Nephron progenitor cell (in vitro differentiated cells): ENCODE data around the gene FOXD1.
"Not testable (repeated sequence)": the region's sequence is repeated elsewhere in the genome, so short reads cannot be mapped to it uniquely, and the experiment has no call there.

Experiments
- DNase-seq: peaks from one replicate; pipeline ENCODE4 v3.0.0; 2021
- H3K27ac Mint-ChIP-seq: 2 replicates; pipeline ENCODE4 v1.8.0; 2021; ENCODE audit warnings: mild to moderate bottlenecking, moderate library complexity, mixed read lengths
- H3K27me3 Mint-ChIP-seq: 2 replicates; pipeline ENCODE4 v1.8.0; 2021; ENCODE audit warnings: mild to moderate bottlenecking, low read depth, mixed read lengths; ENCODE audit not compliant: poor library complexity
- H3K36me3 Mint-ChIP-seq: 2 replicates; pipeline ENCODE4 v1.8.0; 2021; ENCODE audit warnings: low read depth, mixed read lengths
- H3K4me1 Mint-ChIP-seq: 2 replicates; pipeline ENCODE4 v1.8.0; 2021; ENCODE audit warnings: mixed read lengths
- H3K4me3 Mint-ChIP-seq: 2 replicates; pipeline ENCODE4 v1.8.0; 2021; ENCODE audit warnings: mild to moderate bottlenecking, moderate library complexity, mixed read lengths
- H3K9me3 Mint-ChIP-seq: 2 replicates; pipeline ENCODE4 v1.8.0; 2021; ENCODE audit warnings: mild to moderate bottlenecking, moderate library complexity, mixed read lengths
- TF ChIP-seq, protein P1 (sequence below): fragments of 200-600 bp; sonication (generic); IDR thresholded peaks from 2 replicates; pipeline ENCODE4 v1.5.0; 2021; ENCODE audit warnings: antibody characterized with exemption

Gene FOXD1

DNA sequence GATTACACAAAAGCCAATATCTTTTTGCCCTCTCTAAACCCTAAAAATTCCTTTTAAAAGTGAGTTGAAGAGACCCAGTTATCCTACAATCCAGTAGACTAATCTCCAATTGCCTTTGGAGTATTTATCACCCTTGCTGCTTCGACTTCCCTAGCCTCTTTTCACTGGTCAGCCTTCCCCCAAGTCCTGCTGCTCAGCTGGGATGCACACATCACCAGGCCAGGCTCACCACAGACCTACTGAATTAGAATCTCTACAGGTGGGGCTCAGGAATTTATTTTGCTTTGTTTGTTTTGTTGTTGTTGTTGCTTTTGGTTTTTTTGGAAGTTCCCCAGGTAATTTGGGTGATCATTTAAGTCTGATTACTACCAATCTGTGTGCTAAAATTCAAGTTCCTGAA is 11.6 kb upstream of the FOXD1 start:
- Mint-ChIP-seq H3K4me1 (no peaks in the 10 kb centered on the region), H3K4me3 (no peak overlapping the region), H3K27me3 (peaks cover 17% of the 10 kb centered on the region), H3K36me3 (no peaks in the 10 kb centered on the region), H3K9me3 (no peaks in the 10 kb centered on the region), H3K27ac (no peak overlapping the region)
- TF ChIP-seq, protein P1, sequence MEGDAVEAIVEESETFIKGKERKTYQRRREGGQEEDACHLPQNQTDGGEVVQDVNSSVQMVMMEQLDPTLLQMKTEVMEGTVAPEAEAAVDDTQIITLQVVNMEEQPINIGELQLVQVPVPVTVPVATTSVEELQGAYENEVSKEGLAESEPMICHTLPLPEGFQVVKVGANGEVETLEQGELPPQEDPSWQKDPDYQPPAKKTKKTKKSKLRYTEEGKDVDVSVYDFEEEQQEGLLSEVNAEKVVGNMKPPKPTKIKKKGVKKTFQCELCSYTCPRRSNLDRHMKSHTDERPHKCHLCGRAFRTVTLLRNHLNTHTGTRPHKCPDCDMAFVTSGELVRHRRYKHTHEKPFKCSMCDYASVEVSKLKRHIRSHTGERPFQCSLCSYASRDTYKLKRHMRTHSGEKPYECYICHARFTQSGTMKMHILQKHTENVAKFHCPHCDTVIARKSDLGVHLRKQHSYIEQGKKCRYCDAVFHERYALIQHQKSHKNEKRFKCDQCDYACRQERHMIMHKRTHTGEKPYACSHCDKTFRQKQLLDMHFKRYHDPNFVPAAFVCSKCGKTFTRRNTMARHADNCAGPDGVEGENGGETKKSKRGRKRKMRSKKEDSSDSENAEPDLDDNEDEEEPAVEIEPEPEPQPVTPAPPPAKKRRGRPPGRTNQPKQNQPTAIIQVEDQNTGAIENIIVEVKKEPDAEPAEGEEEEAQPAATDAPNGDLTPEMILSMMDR = no peak
- no peak for DNase-seq

DNA sequence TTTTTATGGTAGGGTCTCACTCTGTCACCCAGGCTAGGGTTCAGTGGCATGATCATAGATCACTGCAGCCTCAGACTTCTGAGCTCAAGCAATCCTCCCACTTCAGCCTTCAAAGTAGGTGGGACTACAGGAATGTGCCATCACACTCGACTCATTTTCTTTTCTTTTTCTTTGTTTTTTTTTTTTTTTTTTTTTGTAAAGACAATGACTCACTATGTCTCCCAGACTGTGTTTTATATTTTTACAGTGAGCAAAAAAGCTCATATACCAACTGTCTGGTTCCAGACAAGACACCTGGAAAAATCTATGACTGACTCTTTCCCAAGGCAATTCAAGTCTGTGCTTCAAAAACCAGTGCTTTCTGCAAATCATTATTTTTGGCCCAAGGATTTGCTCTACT is 10.8 kb upstream of the FOXD1 start:
- no peaks in the 10 kb centered on the region for H3K4me1 Mint-ChIP-seq
- DNase-seq = no peak
- H3K27me3 Mint-ChIP-seq = peaks cover 19% of the 10 kb centered on the region
- H3K9me3 Mint-ChIP-seq = no peaks in the 10 kb centered on the region
- TF ChIP-seq, protein P1 = no peak
- H3K4me3 Mint-ChIP-seq = no peak overlapping the region
- H3K27ac Mint-ChIP-seq = no peak overlapping the region
- H3K36me3 Mint-ChIP-seq = no peaks in the 10 kb centered on the region

DNA sequence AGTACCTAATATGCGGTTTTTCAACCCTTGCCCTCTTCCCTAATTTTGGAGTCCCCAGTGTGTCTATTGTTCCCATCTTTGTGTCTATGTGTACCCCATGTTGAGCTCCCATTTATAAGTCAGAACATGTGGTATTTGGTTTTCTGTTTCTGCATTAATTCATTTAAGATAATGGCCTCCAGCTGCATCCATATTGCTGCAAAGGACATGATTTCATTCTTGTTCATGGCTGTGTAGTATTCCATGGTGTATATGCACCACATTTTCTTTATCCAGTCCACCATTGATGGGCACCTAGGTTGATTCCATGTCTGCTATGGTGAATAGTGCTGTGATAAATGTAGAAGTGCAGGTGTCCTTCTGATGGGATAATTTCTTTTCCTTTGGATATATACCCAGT is 7.9 kb upstream of the FOXD1 start:
- not testable (repeated sequence) for H3K27ac Mint-ChIP-seq, H3K4me1 Mint-ChIP-seq, H3K9me3 Mint-ChIP-seq, H3K36me3 Mint-ChIP-seq, DNase-seq, H3K4me3 Mint-ChIP-seq
- H3K27me3 Mint-ChIP-seq = peaks cover 44% of the 10 kb centered on the region

DNA sequence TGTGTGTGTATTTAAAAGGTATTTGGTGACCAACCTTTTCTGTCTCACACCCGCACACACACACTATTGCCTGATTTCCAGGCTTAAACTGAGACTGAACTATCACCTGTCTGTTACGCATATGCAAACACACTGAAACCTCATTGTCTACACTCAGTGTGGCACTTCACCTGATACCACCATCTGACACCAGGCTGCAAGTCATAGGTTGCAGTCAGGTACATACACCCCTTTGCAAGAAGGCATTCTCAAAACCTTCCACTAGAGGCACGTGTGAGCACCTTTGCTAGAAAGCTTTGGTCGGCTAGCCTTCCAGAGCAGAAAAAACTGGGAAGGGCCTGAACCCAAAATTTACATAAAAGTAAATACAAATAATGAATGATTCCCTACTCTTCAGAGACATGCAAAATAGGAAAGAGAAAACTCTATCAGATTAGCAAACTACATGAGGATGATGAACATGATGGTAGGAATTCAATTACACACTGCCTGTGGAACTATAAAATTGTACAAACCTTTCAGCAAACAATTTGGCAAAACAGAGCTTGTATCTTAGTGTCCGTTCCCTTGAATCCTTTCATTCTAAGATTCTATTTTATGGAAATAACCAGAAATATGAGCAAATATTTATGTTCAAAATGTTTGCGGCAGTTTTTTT is 5.9 kb upstream of the FOXD1 start:
- Mint-ChIP-seq H3K4me3 (no peak overlapping the region), H3K36me3 (no peaks in the 10 kb centered on the region), H3K9me3 (no peaks in the 10 kb centered on the region), H3K4me1 (peaks cover 9% of the 10 kb centered on the region), H3K27ac (no peak overlapping the region), H3K27me3 (peaks cover 54% of the 10 kb centered on the region)
- TF ChIP-seq, protein P1 = peak; percentile 82
- peak; percentile 68 for DNase-seq

DNA sequence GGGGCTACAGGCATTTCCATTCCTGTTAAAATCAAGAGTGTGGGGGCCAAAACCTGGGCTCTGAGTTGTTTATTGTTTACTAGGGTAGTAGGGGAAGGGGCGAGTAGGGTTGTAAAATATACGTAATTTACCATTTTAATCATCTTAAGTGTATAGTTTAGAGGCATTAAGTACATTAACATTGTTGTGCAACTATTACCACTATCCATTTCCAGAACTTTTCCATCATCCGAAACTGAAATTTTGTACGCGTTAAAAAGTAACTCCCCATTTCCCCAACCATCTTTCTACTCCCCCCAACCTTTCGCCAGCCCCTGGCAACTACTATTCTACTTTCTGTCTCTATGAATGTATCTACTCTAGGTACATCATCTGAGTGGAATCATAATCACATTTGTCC is 3.6 kb upstream of the FOXD1 start:
- H3K4me3 Mint-ChIP-seq = peak overlapping the region; percentile 34
- TF ChIP-seq, protein P1 = no peak
- H3K4me1 Mint-ChIP-seq = peaks cover 17% of the 10 kb centered on the region
- no peak for DNase-seq
- no peak overlapping the region for H3K27ac Mint-ChIP-seq
- H3K27me3 Mint-ChIP-seq = peaks cover 67% of the 10 kb centered on the region
- H3K36me3 Mint-ChIP-seq = no peaks in the 10 kb centered on the region
- H3K9me3 Mint-ChIP-seq = no peaks in the 10 kb centered on the region

DNA sequence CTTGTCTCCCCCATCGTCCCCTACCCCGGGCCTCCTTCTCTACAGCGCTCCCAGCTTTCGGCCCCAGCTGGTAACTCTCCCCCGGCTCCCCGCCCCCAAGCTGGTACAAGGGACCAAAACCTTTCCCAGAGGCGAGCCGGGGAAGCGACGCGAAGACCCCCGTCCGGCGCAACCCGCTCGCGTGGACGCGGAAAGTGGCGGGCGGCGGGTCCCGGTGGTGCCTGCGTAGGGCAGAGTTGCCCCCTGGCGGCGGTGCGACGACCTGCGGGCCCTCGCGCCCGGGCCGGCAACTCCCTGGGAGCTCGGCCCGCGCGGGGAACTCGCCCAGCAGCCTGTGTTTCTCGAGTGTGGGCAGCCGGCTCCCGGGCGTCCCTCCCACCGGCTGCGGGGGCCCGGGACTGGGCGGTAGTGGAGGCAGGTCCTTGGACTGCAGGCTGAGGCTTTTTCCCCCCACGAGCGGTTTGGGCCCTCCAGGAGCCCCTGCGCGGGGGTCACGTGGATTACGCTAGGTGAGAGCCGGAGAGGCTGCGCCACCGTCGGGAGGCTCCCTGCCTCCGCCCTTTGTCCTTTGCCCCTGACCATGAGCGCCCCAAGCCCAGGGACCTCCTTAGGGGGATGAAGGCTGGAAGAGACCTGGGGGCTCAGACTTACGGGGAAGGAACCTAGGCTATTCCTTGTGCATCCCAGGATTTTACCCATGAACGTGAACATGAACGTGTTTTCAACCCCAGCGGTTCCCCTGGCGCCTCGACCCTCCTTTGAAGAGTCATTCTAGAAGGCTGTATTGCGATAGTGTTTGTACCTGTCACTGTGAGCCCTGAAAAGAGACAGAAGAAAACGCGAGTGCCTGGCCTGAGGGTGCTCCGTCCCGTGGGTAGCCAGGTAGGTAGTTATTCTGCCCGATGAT is 2.9 kb upstream of the FOXD1 start:
- Mint-ChIP-seq H3K27me3 (peaks cover 72% of the 10 kb centered on the region), H3K9me3 (no peaks in the 10 kb centered on the region), H3K4me3 (peak overlapping the region; percentile 82)

More for the DNA sequence above, 2.9 kb upstream of the FOXD1 start:
- Mint-ChIP-seq H3K36me3 (no peaks in the 10 kb centered on the region), H3K27ac (no peak overlapping the region), H3K4me1 (peaks cover 21% of the 10 kb centered on the region)
- TF ChIP-seq, protein P1 = peak; percentile 92
- DNase-seq = peak; percentile 92
